Right lobe of liver (tissue), 6 donors: ENCODE data around the gene RASSF8. TPM values are rescaled to one million over a fixed set of nuclear protein-coding genes. Genes with fewer than 3 reads are reported as not detected.

Source experiments
- ATAC-seq, 4 donors: fragments of 200-7000 bp; cut with Tn5 transposase; one replicate each; pipeline ENCODE4 v1.9.1; 2020; ENCODE audit warnings: mild to moderate bottlenecking in 4 of 4, moderate library complexity in 4 of 4
- DNase-seq, 3 donors: peaks; one replicate each; pipeline ENCODE4 v3.0.0-alpha.2; 2020
- H3K27ac ChIP-seq, 3 donors: fragments of 200-600 bp; one replicate each; pipeline ENCODE4 v1.8.0; 2022
- H3K27me3 ChIP-seq, 2 donors: fragments of 200-600 bp; one replicate each; pipeline ENCODE4 v1.8.0; 2022
- H3K36me3 ChIP-seq, 4 donors: fragments of 200-600 bp; sonication (generic) in 1 of 4; one replicate each; pipeline versions ENCODE4 v1.5.1 to v1.8.0; 2017 to 2022; ENCODE audit warnings: control low read depth in 1 of 4
- H3K4me1 ChIP-seq, 4 donors: fragments of 200-600 bp; sonication (generic) in 1 of 4; one replicate each; pipeline versions ENCODE4 v1.5.1 to v1.8.0; 2017 to 2022; ENCODE audit warnings: control low read depth in 1 of 4
- H3K4me3 ChIP-seq, 3 donors: fragments of 200-600 bp; one replicate each; pipeline ENCODE4 v1.8.0; 2022
- H3K9me3 ChIP-seq, 4 donors: fragments of 200-600 bp; sonication (generic) in 1 of 4; one replicate each; pipeline versions ENCODE4 v1.5.1 to v1.8.0; 2017 to 2022; ENCODE audit warnings: control low read depth in 1 of 4
- POLR2A ChIP-seq: fragments of 450-650 bp; IDR thresholded peaks from one replicate; pipeline ENCODE4 v1.6.1; 2017; ENCODE audit warnings: antibody characterized with exemption, mild to moderate bottlenecking
- WGBS: methylation state at CpG from one replicate; pipeline ENCODE4 v1.1.6; 2018; ENCODE audit warnings: low coverage, low lambda C conversion rate; ENCODE audit not compliant: insufficient coverage; ENCODE audit errors: missing lambda C conversion rate; 5-methylcytosine and 5-hydroxymethylcytosine counted together
- intact Hi-C, 2 donors: fragments of 100-400 bp; cut with DNase I; formaldehyde crosslinking; loops; one replicate each; pipeline versions ENCODE4 v1.11.2 to v1.14.1; 2022
- total RNA-seq, 6 experiments: library from RNA; depleted of rRNA in 2 of 6; stranded (reverse); fragments of >200 nt in 2 of 6; fragmentation: NEBNext Ultra II Directional in 3 of 6; extraction: Animal tissue kit (Norgen Biotek cat#: 25700) in 3 of 6; gene quantifications; one replicate each; pipeline versions ENCODE4 v1.1.0 to v1.2.4, GENCODE V29; 2016 to 2023
- TF ChIP-seq, protein P1 (sequence below), 4 donors: fragments of 200-600 bp in 3 of 4; fragments of 450-650 bp in 1 of 4; IDR thresholded peaks; one replicate each; pipeline versions ENCODE4 v1.5.1 to v1.8.0; 2016 to 2022; ENCODE audit warnings: antibody characterized with exemption in 4 of 4, mild to moderate bottlenecking in 2 of 4
- donor health status: DM: no; HTN: yes; CAD: no.
- donor health status: DM: no; HTN: no; CAD: no.
- donor health status: DM: no; HTN: no; CAD: no.
- donor health status: DM: no; HTN: yes; CAD: no.
- donor health status: DM: no; HTN: yes; CAD: no.

Gene RASSF8
- total RNA-seq, 6 experiments from 2014 or later: 3.9 to 12.4 (median 7.3) TPM

DNA sequence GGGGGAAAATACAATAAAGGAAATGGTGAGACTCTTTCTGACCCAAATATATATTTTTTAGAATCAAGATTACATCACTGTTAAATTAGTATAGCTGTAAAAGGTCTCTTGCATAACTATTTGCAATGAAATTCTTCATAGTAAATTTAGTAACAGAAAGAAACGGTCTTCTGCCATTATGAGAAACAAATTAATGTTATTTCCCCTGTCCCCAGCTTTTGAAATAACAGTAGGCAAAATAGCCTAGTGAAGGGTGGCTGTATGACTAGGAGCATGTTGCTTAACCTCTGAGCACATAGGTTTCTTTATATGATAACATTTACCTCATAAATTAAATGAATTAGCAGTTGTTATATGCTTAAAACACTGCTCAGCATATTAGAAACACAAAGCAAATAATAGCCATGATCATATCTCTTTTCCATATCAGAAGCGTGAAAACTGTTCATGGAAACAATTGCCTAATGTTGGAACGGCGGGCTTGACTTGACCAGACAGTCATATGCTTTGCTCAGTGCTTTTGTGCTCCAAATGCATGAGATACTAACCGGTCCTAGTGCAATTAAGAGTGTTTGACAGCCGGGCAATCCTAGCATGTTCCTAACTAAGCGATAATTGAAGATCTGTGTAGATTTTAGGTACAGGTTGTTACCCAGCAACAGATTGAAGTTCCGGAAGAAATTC lies 142.3 kb downstream of the RASSF8 start:
- H3K9me3 ChIP-seq: no peaks in the 10 kb centered on the region
- intact Hi-C loops: no loop called here
- 76% methylated on average over 8 of the region's 8 CpGs for WGBS
- TF ChIP-seq, protein P1, sequence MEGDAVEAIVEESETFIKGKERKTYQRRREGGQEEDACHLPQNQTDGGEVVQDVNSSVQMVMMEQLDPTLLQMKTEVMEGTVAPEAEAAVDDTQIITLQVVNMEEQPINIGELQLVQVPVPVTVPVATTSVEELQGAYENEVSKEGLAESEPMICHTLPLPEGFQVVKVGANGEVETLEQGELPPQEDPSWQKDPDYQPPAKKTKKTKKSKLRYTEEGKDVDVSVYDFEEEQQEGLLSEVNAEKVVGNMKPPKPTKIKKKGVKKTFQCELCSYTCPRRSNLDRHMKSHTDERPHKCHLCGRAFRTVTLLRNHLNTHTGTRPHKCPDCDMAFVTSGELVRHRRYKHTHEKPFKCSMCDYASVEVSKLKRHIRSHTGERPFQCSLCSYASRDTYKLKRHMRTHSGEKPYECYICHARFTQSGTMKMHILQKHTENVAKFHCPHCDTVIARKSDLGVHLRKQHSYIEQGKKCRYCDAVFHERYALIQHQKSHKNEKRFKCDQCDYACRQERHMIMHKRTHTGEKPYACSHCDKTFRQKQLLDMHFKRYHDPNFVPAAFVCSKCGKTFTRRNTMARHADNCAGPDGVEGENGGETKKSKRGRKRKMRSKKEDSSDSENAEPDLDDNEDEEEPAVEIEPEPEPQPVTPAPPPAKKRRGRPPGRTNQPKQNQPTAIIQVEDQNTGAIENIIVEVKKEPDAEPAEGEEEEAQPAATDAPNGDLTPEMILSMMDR (IDR thresholded peaks at IDR 0.05): no peak
- TF ChIP-seq POLR2A: no peak
- no peak for DNase-seq
- peaks cover 0 to 4% (median 0%) of the 10 kb centered on the region in 4 donors for H3K4me1 ChIP-seq
- no peaks in the 10 kb centered on the region for H3K27me3 ChIP-seq
- H3K4me3 ChIP-seq: no peak overlapping the region
- H3K27ac ChIP-seq: no peak overlapping the region
- H3K36me3 ChIP-seq: no peaks in the 10 kb centered on the region
- ATAC-seq: no peak

DNA sequence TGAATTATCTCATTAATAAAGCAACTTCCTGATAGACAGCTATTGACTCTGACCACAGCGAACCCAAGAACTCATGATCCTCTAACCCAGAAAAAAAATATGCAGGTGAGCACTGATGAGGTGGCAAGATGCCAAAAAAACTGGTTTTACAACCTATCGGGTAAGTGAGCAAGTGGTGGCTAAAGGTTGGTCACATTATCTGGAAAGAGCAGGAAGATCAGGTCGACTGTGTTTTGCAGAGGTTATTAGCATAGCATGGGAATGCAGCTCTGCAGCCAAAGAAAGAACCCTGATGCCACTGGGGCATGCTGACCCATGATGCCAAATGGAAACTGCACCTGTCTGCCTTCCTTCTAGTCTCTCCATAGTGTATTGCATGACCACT lies 142.9 kb downstream of the RASSF8 start:
- intact Hi-C loops: no loop called here
- Histone ChIP-seq H3K27me3 (no peaks in the 10 kb centered on the region), H3K4me1 (peaks cover 0 to 4% (median 0%) of the 10 kb centered on the region in 4 donors), H3K27ac (no peak overlapping the region), H3K36me3 (no peaks in the 10 kb centered on the region), H3K4me3 (no peak overlapping the region), H3K9me3 (no peaks in the 10 kb centered on the region)
- WGBS: 14% methylated on average over 3 of the region's 3 CpGs
- no peak for TF ChIP-seq POLR2A
- TF ChIP-seq, protein P1 (IDR thresholded peaks at IDR 0.05): no peak
- ATAC-seq (peak in 2 of 4 donors; percentile 23 to 52), DNase-seq (no peak)

DNA sequence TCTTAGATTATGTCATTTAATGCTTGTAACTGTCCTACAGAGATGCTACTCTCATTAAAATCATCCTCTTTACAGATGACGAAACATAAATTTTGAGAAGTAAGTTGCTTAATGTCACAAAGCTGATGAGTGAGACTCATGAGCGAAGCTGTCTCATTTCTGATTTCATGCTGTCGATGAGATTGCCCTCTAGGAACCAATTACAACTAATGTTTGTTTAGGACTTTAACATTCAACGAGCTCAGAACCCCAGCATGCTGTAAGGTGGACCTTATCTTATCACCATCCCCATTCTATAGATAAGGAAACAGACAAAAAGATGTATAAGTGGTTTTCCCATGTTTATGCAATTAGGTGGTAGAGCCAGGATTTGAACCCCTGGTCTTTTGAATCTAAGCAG lies 143.3 kb downstream of the RASSF8 start:
- TF ChIP-seq, protein P1 (IDR thresholded peaks at IDR 0.05): no peak
- TF ChIP-seq POLR2A: no peak
- H3K36me3 ChIP-seq: no peaks in the 10 kb centered on the region
- H3K4me3 ChIP-seq: no peak overlapping the region
- no peaks in the 10 kb centered on the region for H3K27me3 ChIP-seq
- DNase-seq: no peak
- intact Hi-C loops: no loop called here
- WGBS: 45% methylated on average over 4 of the region's 4 CpGs
- no peak overlapping the region for H3K27ac ChIP-seq
- H3K4me1 ChIP-seq: peaks cover 0 to 4% (median 0%) of the 10 kb centered on the region in 4 donors
- no peaks in the 10 kb centered on the region for H3K9me3 ChIP-seq
- ATAC-seq: no peak

DNA sequence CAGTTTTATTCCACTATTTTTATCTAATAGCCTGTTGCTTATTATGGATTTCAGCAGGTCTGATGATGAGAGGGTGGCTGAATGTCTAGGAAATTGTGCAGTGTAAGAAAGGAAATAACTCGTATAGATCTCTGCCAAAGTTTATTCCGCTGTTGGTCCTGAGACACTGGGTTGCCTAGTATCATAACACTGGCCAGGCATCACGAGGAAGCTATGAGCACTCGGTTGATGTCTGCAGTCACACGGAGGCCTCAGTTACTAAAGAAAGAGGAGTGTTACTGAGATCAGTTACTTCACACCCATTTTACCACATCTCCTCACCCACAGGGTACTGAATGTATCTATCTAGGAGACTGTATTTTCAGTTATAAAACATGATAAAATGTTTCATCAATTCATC lies 144.5 kb downstream of the RASSF8 start:
- WGBS: 67% methylated on average over 4 of the region's 5 CpGs
- Histone ChIP-seq H3K4me1 (no peaks in the 10 kb centered on the region), H3K4me3 (no peak overlapping the region), H3K36me3 (no peaks in the 10 kb centered on the region), H3K9me3 (no peaks in the 10 kb centered on the region), H3K27ac (no peak overlapping the region), H3K27me3 (no peaks in the 10 kb centered on the region)
- ATAC-seq (no peak), DNase-seq (no peak)
- intact Hi-C loops: no loop called here
- TF ChIP-seq, protein P1 (IDR thresholded peaks at IDR 0.05): no peak
- no peak for TF ChIP-seq POLR2A
